K562 (cell line): ENCODE data around the gene GDF15. TPM values are rescaled to one million over a fixed set of nuclear protein-coding genes. Genes with fewer than 3 reads are reported as not detected.

Experiments used
- ATAC-seq: fragments of 200-7000 bp; cut with Tn5 transposase; 3 replicates; pipeline ENCODE4 v1.9.1; 2020; ENCODE audit warnings: moderate library complexity
- BruUV-seq: library from RNA; stranded (reverse); fragments of 400-500 nt; replicated peaks from 2 replicates; lab custom pipeline; 2021; lab: Mats Ljungman, UMichigan
- CTCF ChIA-PET: fragments of 300-600 bp; formaldehyde crosslinking; extraction: SDS; loops from one replicate; lab custom pipeline; 2021; ENCODE audit warnings: low intra/inter-chr PET ratio; lab: Yijun Ruan, JAX
- POLR2A ChIA-PET: fragments of 300-600, 350-650 bp; sonication (Branson Sonifier 250); formaldehyde crosslinking; extraction: SDS; loops from one replicate; lab custom pipeline; 2021; ENCODE audit warnings: antibody characterized with exemption, inconsistent platforms; lab: Yijun Ruan, JAX
- DNase-seq, 4 experiments: peaks; one replicate each; pipeline versions ENCODE4 v3.0.0 to v3.0.0-alpha.2; 2011 to 2018; ENCODE audit warnings: low spot score in 3 of 4, mixed read lengths in 3 of 4; ENCODE audit errors: extremely low read depth in 1 of 4
- FAIRE-seq: peaks from 2 replicates; lab custom pipeline; 2011; peaks lifted over from hg19 to GRCh38; lab: Jason Lieb, UNC
- H2AFZ ChIP-seq: 2 replicates; pipeline ENCODE4 v1.6.0; 2011; ENCODE audit warnings: low read depth, low read length, control low read depth, inconsistent platforms
- H3K27ac ChIP-seq: fragments of 200-600 bp; 3 replicates; pipeline ENCODE4 v1.8.0; 2011; ENCODE audit warnings: low read depth, mild to moderate bottlenecking, control low read depth, inconsistent platforms, low read length, moderate library complexity, mixed read lengths; ENCODE audit errors: extremely low read depth
- H3K27me3 ChIP-seq, 2 experiments: fragments of 300-600 bp in 1 of 2; 2 replicates in 1 of 2; 3 replicates in 1 of 2; pipeline versions ENCODE4 v1.6.0 to v1.8.0; 2011; ENCODE audit warnings: inconsistent platforms in 2 of 2, low read length in 2 of 2, mild to moderate bottlenecking in 1 of 2, mixed read lengths in 1 of 2, moderate library complexity in 1 of 2; ENCODE audit not compliant: control insufficient read depth in 2 of 2, insufficient read depth in 2 of 2
- H3K36me3 ChIP-seq: fragments of 300-600 bp; 3 replicates; pipeline ENCODE4 v1.8.0; 2011; ENCODE audit warnings: mild to moderate bottlenecking, low read length, inconsistent platforms; ENCODE audit not compliant: control insufficient read depth, insufficient read depth
- H3K4me1 ChIP-seq, 2 experiments: fragments of 200-600 bp in 1 of 2; replicated peaks in 1 of 2; 2 replicates in 1 of 2; 3 replicates in 1 of 2; pipeline versions ENCODE4 v1.5.1 to v1.8.0; 2011; ENCODE audit warnings: inconsistent platforms in 2 of 2, low read length in 2 of 2, mild to moderate bottlenecking in 1 of 2, mixed read lengths in 1 of 2, moderate library complexity in 1 of 2; ENCODE audit not compliant: control insufficient read depth in 2 of 2, insufficient read depth in 2 of 2
- H3K4me2 ChIP-seq: 2 replicates; pipeline ENCODE4 v1.6.1; 2011; ENCODE audit warnings: low read length, control low read depth, inconsistent platforms, mixed read lengths; ENCODE audit not compliant: insufficient read depth
- H3K4me3 ChIP-seq: fragments of 200-600 bp; sonication (generic), shearing (Covaris generic); 2 replicates; pipeline ENCODE4 v1.5.1; 2016; ENCODE audit warnings: control low read depth, inconsistent platforms
- H3K79me2 ChIP-seq: fragments of 200-600 bp; 3 replicates; pipeline ENCODE4 v1.8.0; 2011; ENCODE audit warnings: low read length, inconsistent platforms; ENCODE audit not compliant: control insufficient read depth, insufficient read depth
- H3K9ac ChIP-seq, 2 experiments: 2 replicates each; pipeline versions ENCODE4 v1.6.0 to v1.6.1; 2011; ENCODE audit warnings: low read depth in 2 of 2, low read length in 2 of 2, control low read depth in 1 of 2, inconsistent platforms in 1 of 2, mild to moderate bottlenecking in 1 of 2, mixed read lengths in 1 of 2; ENCODE audit not compliant: insufficient read depth in 1 of 2
- H3K9me1 ChIP-seq: one replicate; pipeline ENCODE4 v1.6.0; 2011; ENCODE audit warnings: inconsistent platforms, mild to moderate bottlenecking, low read length, moderate library complexity; ENCODE audit not compliant: control insufficient read depth, insufficient read depth
- H3K9me3 ChIP-seq: replicated peaks from 2 replicates; pipeline ENCODE4 v1.5.1; 2011; ENCODE audit warnings: low read depth, low read length, inconsistent platforms; ENCODE audit not compliant: control insufficient read depth, insufficient read depth
- H4K20me1 ChIP-seq: replicated peaks from 2 replicates; pipeline ENCODE4 v1.6.1; 2011; ENCODE audit warnings: low read length, inconsistent platforms, mixed read lengths; ENCODE audit not compliant: control insufficient read depth, insufficient read depth
- FIP1L1 ChIP-seq: fragments of 200-400 bp; formaldehyde crosslinking; IDR thresholded peaks from 2 replicates; pipeline ENCODE4 v1.6.1; 2018; ENCODE audit warnings: mild to moderate bottlenecking, low read depth, low read length; ENCODE audit not compliant: poor library complexity, severe bottlenecking
- FOXJ2 ChIP-seq: fragments of 200-800 bp; sonication (Bioruptor generic); IDR thresholded peaks from 2 replicates; pipeline ENCODE4 v1.6.1; 2016; ENCODE audit warnings: missing genetic modification characterization, missing compliant biosample characterization
- POLR2G ChIP-seq: fragments of 200-400 bp; formaldehyde crosslinking; IDR thresholded peaks from 2 replicates; pipeline ENCODE4 v1.6.1; 2017; ENCODE audit warnings: low read depth, mild to moderate bottlenecking, antibody characterized with exemption, low read length, moderate library complexity
- POLR3G ChIP-seq: IDR thresholded peaks from 2 replicates; pipeline ENCODE4 v1.6.1; 2011; ENCODE audit not compliant: insufficient read length, insufficient replicate concordance; ENCODE audit errors: extremely low read depth
- SNRNP70 ChIP-seq: fragments of 200-400 bp; formaldehyde crosslinking; optimal IDR thresholded peaks from 2 replicates; pipeline ENCODE3; 2017; ENCODE audit warnings: low read depth, low read length
- TAF15 ChIP-seq: fragments of 200-400 bp; formaldehyde crosslinking; IDR thresholded peaks from 2 replicates; pipeline ENCODE4 v1.6.1; 2017; ENCODE audit warnings: mild to moderate bottlenecking, low read depth, low read length, moderate library complexity
- WGBS: fragments of 100-300 bp; shearing (Covaris generic); methylation state at CpG from one replicate; pipeline ENCODE4 v1.1.6; 2016; ENCODE audit warnings: low coverage, mixed read lengths; ENCODE audit not compliant: insufficient coverage; ENCODE audit errors: missing lambda C conversion rate; 5-methylcytosine and 5-hydroxymethylcytosine counted together
- in situ Hi-C: fragments of 300-500 bp; cut with MboI; formaldehyde crosslinking; loops from 4 replicates; pipeline ENCODE4 v1.15.0; 2018; ENCODE audit warnings: inconsistent platforms, mixed read lengths
- intact Hi-C: fragments of 100-400 bp; cut with micrococcal nuclease; formaldehyde crosslinking; loops from 2 replicates; pipeline ENCODE4 v1.14.2; 2022
- polyA plus RNA-seq, 8 experiments: library from polyadenylated mRNA; depleted of rRNA in 4 of 8; stranded (reverse) in 5 of 8; unstranded in 3 of 8; fragments of >200 nt; fragmentation: Nextera tagmentation in 2 of 8; fragmentation: Illumina TruSeq in 1 of 8; extraction: Ambion mirVana in 2 of 8; extraction: Trizol in 1 of 8; gene quantifications; 2 replicates each; pipeline versions ENCODE4 v1.2.1 to v1.2.3, GENCODE V29; 2011 to 2014; ENCODE audit warnings: inconsistent platforms in 1 of 8, missing spikeins in 1 of 8
- total RNA-seq, 7 experiments: library from RNA; depleted of rRNA in 6 of 7; stranded (reverse); fragments of >200 nt in 6 of 7; fragmentation: Illumina TruSeq in 2 of 7; extraction: Trizol in 2 of 7; gene quantifications; 2 replicates each; pipeline versions ENCODE4 v1.2.1 to v1.2.3, GENCODE V29; 2011 to 2021; ENCODE audit warnings: low replicate concordance in 1 of 7
- TF ChIP-seq, protein P1 (sequence below): fragments of 200-600 bp; sonication (generic); IDR thresholded peaks from one replicate; pipeline ENCODE4 v1.6.1; 2012; ENCODE audit warnings: mild to moderate bottlenecking, low read depth, low read length, inconsistent platforms
- TF ChIP-seq, protein P2 (sequence below): sonication (generic); formaldehyde crosslinking; IDR thresholded peaks from 2 replicates; pipeline ENCODE4 v1.8.1; 2023; ENCODE audit warnings: mild to moderate bottlenecking, missing genetic modification reagents, moderate library complexity

GDF15 gene
- total and polyA plus RNA-seq, 9 of the 15 experiments (the other 6 are each of a cell fraction or from before 2014, with no cell fraction given), result 2.3 to 82.4 (median 12.5) TPM

DNA sequence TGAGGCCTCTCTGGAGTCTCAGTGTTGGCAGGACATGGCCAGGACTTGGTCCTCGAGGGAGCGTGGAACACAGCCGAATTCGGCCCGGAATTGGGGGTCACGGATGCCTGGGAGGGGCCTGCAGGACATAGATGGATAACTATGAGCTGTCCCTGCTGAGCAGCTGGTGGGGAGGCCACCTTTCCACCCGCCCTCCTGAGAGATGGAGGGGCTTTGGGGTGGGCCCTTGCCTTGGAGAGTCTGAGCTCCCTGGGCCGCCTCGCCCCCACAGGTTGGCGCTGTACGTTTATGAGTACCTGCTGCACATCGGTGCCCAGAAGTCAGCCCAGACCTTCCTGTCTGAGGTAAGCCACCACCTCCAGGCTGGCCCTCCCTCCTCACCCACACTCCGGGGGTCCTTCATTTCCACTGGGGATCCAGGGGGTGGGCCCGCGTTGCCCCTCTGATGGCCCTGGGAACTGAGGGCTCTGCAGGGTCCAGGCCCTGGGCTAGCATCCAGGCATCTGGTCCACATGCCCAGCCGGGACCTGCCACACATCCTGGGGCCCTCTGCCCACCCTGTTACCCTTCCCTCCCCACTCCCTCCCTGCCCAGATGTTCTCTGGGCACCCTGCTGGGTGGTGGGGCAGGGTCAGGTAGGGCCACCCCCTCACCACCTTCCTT, 41.3 kb downstream of the GDF15 start:
- intact Hi-C loops (no loop called here), in situ Hi-C loops (no loop called here)
- Histone ChIP-seq H3K79me2 (peaks cover 73% of the 10 kb centered on the region), H3K36me3 (peaks cover 73% of the 10 kb centered on the region), H3K9me3 (no peaks in the 10 kb centered on the region), H3K4me1 (peaks cover 34 to 100% of the 10 kb centered on the region in 2 experiments), H3K27ac (no peak overlapping the region), H3K4me3 (no peak overlapping the region), H4K20me1 (peaks cover 13% of the 10 kb centered on the region), H3K27me3 (no peaks in the 10 kb centered on the region), H3K9ac (peak overlapping the region in 1 of 2 experiments; percentile 68; a peak in 2 of 4 replicates), H2AFZ (no peak overlapping the region), H3K9me1 (no peaks in the 10 kb centered on the region), H3K4me2 (no peak overlapping the region)
- FAIRE-seq (no peak), ATAC-seq (no peak), DNase-seq (no peak)
- BruUV-seq, result no TSS peak
- ChIA-PET CTCF (interaction anchor here (0.5 kb wide), 1 partner anchor 10 kb away, joined by 3 read pairs; no protein-coding TSS in a partner anchor), POLR2A (interaction anchor here (0.5 to 1.0 kb wide), 2 partner anchors 11 to 203 kb away, joined by 3 read pairs; no protein-coding TSS in a partner anchor)
- TF ChIP-seq FOXJ2 (tag), result no peak
- no peak for TF ChIP-seq SNRNP70
- TF ChIP-seq, protein P1, sequence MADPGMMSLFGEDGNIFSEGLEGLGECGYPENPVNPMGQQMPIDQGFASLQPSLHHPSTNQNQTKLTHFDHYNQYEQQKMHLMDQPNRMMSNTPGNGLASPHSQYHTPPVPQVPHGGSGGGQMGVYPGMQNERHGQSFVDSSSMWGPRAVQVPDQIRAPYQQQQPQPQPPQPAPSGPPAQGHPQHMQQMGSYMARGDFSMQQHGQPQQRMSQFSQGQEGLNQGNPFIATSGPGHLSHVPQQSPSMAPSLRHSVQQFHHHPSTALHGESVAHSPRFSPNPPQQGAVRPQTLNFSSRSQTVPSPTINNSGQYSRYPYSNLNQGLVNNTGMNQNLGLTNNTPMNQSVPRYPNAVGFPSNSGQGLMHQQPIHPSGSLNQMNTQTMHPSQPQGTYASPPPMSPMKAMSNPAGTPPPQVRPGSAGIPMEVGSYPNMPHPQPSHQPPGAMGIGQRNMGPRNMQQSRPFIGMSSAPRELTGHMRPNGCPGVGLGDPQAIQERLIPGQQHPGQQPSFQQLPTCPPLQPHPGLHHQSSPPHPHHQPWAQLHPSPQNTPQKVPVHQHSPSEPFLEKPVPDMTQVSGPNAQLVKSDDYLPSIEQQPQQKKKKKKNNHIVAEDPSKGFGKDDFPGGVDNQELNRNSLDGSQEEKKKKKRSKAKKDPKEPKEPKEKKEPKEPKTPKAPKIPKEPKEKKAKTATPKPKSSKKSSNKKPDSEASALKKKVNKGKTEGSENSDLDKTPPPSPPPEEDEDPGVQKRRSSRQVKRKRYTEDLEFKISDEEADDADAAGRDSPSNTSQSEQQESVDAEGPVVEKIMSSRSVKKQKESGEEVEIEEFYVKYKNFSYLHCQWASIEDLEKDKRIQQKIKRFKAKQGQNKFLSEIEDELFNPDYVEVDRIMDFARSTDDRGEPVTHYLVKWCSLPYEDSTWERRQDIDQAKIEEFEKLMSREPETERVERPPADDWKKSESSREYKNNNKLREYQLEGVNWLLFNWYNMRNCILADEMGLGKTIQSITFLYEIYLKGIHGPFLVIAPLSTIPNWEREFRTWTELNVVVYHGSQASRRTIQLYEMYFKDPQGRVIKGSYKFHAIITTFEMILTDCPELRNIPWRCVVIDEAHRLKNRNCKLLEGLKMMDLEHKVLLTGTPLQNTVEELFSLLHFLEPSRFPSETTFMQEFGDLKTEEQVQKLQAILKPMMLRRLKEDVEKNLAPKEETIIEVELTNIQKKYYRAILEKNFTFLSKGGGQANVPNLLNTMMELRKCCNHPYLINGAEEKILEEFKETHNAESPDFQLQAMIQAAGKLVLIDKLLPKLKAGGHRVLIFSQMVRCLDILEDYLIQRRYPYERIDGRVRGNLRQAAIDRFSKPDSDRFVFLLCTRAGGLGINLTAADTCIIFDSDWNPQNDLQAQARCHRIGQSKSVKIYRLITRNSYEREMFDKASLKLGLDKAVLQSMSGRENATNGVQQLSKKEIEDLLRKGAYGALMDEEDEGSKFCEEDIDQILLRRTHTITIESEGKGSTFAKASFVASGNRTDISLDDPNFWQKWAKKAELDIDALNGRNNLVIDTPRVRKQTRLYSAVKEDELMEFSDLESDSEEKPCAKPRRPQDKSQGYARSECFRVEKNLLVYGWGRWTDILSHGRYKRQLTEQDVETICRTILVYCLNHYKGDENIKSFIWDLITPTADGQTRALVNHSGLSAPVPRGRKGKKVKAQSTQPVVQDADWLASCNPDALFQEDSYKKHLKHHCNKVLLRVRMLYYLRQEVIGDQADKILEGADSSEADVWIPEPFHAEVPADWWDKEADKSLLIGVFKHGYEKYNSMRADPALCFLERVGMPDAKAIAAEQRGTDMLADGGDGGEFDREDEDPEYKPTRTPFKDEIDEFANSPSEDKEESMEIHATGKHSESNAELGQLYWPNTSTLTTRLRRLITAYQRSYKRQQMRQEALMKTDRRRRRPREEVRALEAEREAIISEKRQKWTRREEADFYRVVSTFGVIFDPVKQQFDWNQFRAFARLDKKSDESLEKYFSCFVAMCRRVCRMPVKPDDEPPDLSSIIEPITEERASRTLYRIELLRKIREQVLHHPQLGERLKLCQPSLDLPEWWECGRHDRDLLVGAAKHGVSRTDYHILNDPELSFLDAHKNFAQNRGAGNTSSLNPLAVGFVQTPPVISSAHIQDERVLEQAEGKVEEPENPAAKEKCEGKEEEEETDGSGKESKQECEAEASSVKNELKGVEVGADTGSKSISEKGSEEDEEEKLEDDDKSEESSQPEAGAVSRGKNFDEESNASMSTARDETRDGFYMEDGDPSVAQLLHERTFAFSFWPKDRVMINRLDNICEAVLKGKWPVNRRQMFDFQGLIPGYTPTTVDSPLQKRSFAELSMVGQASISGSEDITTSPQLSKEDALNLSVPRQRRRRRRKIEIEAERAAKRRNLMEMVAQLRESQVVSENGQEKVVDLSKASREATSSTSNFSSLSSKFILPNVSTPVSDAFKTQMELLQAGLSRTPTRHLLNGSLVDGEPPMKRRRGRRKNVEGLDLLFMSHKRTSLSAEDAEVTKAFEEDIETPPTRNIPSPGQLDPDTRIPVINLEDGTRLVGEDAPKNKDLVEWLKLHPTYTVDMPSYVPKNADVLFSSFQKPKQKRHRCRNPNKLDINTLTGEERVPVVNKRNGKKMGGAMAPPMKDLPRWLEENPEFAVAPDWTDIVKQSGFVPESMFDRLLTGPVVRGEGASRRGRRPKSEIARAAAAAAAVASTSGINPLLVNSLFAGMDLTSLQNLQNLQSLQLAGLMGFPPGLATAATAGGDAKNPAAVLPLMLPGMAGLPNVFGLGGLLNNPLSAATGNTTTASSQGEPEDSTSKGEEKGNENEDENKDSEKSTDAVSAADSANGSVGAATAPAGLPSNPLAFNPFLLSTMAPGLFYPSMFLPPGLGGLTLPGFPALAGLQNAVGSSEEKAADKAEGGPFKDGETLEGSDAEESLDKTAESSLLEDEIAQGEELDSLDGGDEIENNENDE, result no peak
- TF ChIP-seq POLR2G, result peak; percentile 50; the same call in 1 of the 2 replicates
- TF ChIP-seq POLR3G, result no peak
- TF ChIP-seq, protein P2, sequence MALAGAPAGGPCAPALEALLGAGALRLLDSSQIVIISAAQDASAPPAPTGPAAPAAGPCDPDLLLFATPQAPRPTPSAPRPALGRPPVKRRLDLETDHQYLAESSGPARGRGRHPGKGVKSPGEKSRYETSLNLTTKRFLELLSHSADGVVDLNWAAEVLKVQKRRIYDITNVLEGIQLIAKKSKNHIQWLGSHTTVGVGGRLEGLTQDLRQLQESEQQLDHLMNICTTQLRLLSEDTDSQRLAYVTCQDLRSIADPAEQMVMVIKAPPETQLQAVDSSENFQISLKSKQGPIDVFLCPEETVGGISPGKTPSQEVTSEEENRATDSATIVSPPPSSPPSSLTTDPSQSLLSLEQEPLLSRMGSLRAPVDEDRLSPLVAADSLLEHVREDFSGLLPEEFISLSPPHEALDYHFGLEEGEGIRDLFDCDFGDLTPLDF (CRISPR knock-in tag), result no peak
- TF ChIP-seq FIP1L1, result peak; percentile 23
- no peak for TF ChIP-seq TAF15
- 90% methylated on average over 8 of the region's 16 CpGs for WGBS
